H1 (cell line): ENCODE data around the gene OR51V1. TPM values are rescaled to one million over a fixed set of nuclear protein-coding genes. Genes with fewer than 3 reads are reported as not detected.

Experiments
- CTCF ChIA-PET: fragments of 300-600 bp; sonication (Branson Sonifier 250); formaldehyde crosslinking; loops from one replicate; lab custom pipeline; 2021; ENCODE audit not compliant: partially characterized antibody; lab: Charles Lee
- POLR2A ChIA-PET: fragments of 300-600 bp; sonication (Branson Sonifier 250); formaldehyde crosslinking; loops from one replicate; lab custom pipeline; 2021; ENCODE audit warnings: inconsistent platforms; ENCODE audit not compliant: partially characterized antibody; lab: Charles Lee
- DNase-seq, 2 experiments: peaks; one replicate each; pipeline versions ENCODE4 v3.0.0 to v3.0.0-alpha.2; 2010 to 2022; ENCODE audit warnings: low spot score in 2 of 2, low read depth in 1 of 2, mixed read lengths in 1 of 2
- FAIRE-seq: peaks from 2 replicates; lab custom pipeline; 2011; peaks lifted over from hg19 to GRCh38; lab: Jason Lieb, UNC
- H2AFZ ChIP-seq: 2 replicates; pipeline ENCODE4 v1.8.1; 2012; ENCODE audit warnings: low read length, inconsistent platforms
- H2AK5ac ChIP-seq: 2 replicates; pipeline ENCODE4 v1.6.1; 2013; ENCODE audit warnings: low read depth, low read length
- H2BK120ac ChIP-seq: replicated peaks from 2 replicates; pipeline ENCODE3; 2013; ENCODE audit warnings: low read depth, low read length, inconsistent platforms
- H2BK12ac ChIP-seq: 2 replicates; pipeline ENCODE4 v1.6.1; 2013; ENCODE audit warnings: low read depth, low read length
- H2BK15ac ChIP-seq: 2 replicates; pipeline ENCODE4 v1.6.1; 2013; ENCODE audit warnings: low read length
- H2BK20ac ChIP-seq: 2 replicates; pipeline ENCODE4 v1.6.1; 2013; ENCODE audit warnings: low read length
- H2BK5ac ChIP-seq: 2 replicates; pipeline ENCODE4 v1.6.1; 2013; ENCODE audit warnings: low read depth, low read length
- H3K14ac ChIP-seq: 2 replicates; pipeline ENCODE4 v1.6.1; 2013; ENCODE audit warnings: inconsistent platforms; ENCODE audit not compliant: insufficient read length
- H3K18ac ChIP-seq: 2 replicates; pipeline ENCODE4 v1.6.1; 2013; ENCODE audit warnings: low read length; ENCODE audit errors: extremely low read depth
- H3K23ac ChIP-seq: 2 replicates; pipeline ENCODE4 v1.6.1; 2013; ENCODE audit warnings: inconsistent platforms; ENCODE audit not compliant: insufficient read length
- H3K23me2 ChIP-seq: 2 replicates; pipeline ENCODE4 v1.6.1; 2013; ENCODE audit warnings: low read depth, low read length
- H3K27ac ChIP-seq: 2 replicates; pipeline ENCODE4 v1.6.1; 2011; ENCODE audit warnings: low read depth, low read length, inconsistent platforms
- H3K27me3 ChIP-seq, 4 experiments: replicated peaks in 1 of 4; 1 replicate in 1 of 4; 2 replicates in 3 of 4; pipeline versions ENCODE4 v1.6.1 to v1.8.1; 2011 to 2013; ENCODE audit warnings: low read length in 3 of 4, mild to moderate bottlenecking in 3 of 4, inconsistent platforms in 2 of 4, mixed read lengths in 2 of 4, moderate library complexity in 1 of 4; ENCODE audit not compliant: control insufficient read depth in 3 of 4, insufficient read depth in 3 of 4; ENCODE audit errors: extremely low read depth in 1 of 4
- H3K36me3 ChIP-seq, 4 experiments: 2 replicates each; pipeline versions ENCODE4 v1.6.1 to v1.8.1; 2011 to 2013; ENCODE audit warnings: mild to moderate bottlenecking in 4 of 4, low read length in 3 of 4, moderate library complexity in 2 of 4, control low read depth in 1 of 4, inconsistent platforms in 1 of 4; ENCODE audit not compliant: insufficient read depth in 4 of 4, control insufficient read depth in 2 of 4
- H3K4ac ChIP-seq: replicated peaks from 2 replicates; pipeline ENCODE3; 2013; ENCODE audit warnings: low read length, low read depth, mixed read lengths, inconsistent platforms; ENCODE audit not compliant: insufficient read length
- H3K4me1 ChIP-seq, 4 experiments: replicated peaks in 1 of 4; 1 replicate in 1 of 4; 2 replicates in 3 of 4; pipeline versions ENCODE4 v1.6.1 to v1.8.1; 2011 to 2013; ENCODE audit warnings: low read length in 3 of 4, inconsistent platforms in 2 of 4, mixed read lengths in 1 of 4; ENCODE audit not compliant: insufficient read depth in 4 of 4, control insufficient read depth in 3 of 4
- H3K4me2 ChIP-seq, 2 experiments: 2 replicates each; pipeline versions ENCODE4 v1.6.1 to v1.8.1; 2011 to 2013; ENCODE audit warnings: low read depth in 2 of 2, low read length in 2 of 2, control low read depth in 1 of 2, inconsistent platforms in 1 of 2, mild to moderate bottlenecking in 1 of 2; ENCODE audit not compliant: insufficient read depth in 1 of 2
- H3K4me3 ChIP-seq, 4 experiments: fragments of 200-600, 300-600 bp in 1 of 4; sonication (generic), shearing (Covaris generic), sonication (Bioruptor Twin) in 1 of 4; 2 replicates each; pipeline versions ENCODE4 v1.5.1 to v1.8.1; 2011 to 2016; ENCODE audit warnings: low read length in 4 of 4, low read depth in 3 of 4, control low read depth in 2 of 4, inconsistent platforms in 2 of 4, mild to moderate bottlenecking in 2 of 4, mixed read lengths in 1 of 4, moderate library complexity in 1 of 4; ENCODE audit not compliant: insufficient read depth in 2 of 4; ENCODE audit errors: extremely low read depth in 1 of 4
- H3K56ac ChIP-seq: replicated peaks from 2 replicates; pipeline ENCODE3; 2013; ENCODE audit warnings: low read depth, mild to moderate bottlenecking, mixed read lengths, low read length, inconsistent platforms; ENCODE audit not compliant: insufficient read length
- H3K79me1 ChIP-seq: 2 replicates; pipeline ENCODE4 v1.6.1; 2013; ENCODE audit warnings: low read depth, low read length, control low read depth
- H3K79me2 ChIP-seq, 2 experiments: 2 replicates each; pipeline versions ENCODE4 v1.6.1 to v1.8.1; 2012 to 2013; ENCODE audit warnings: low read length in 2 of 2, mild to moderate bottlenecking in 2 of 2, inconsistent platforms in 1 of 2; ENCODE audit not compliant: insufficient read depth in 2 of 2, control insufficient read depth in 1 of 2
- H3K9ac ChIP-seq, 4 experiments: replicated peaks in 1 of 4; 1 replicate in 1 of 4; 2 replicates in 3 of 4; pipeline versions ENCODE4 v1.6.1 to v1.8.1; 2011 to 2013; ENCODE audit warnings: low read depth in 3 of 4, low read length in 3 of 4, control low read depth in 2 of 4, mild to moderate bottlenecking in 2 of 4, moderate library complexity in 2 of 4, inconsistent platforms in 1 of 4; ENCODE audit errors: extremely low read depth in 1 of 4
- H3K9me3 ChIP-seq, 2 experiments: 2 replicates each; pipeline versions ENCODE4 v1.6.1 to v1.8.1; 2012 to 2013; ENCODE audit warnings: mild to moderate bottlenecking in 2 of 2, moderate library complexity in 2 of 2, control low read depth in 1 of 2, inconsistent platforms in 1 of 2, low read depth in 1 of 2, low read length in 1 of 2, mixed read lengths in 1 of 2; ENCODE audit not compliant: insufficient read depth in 2 of 2
- H4K20me1 ChIP-seq, 2 experiments: replicated peaks in 1 of 2; 2 replicates each; pipeline versions ENCODE3 to v1.8.1; 2011 to 2013; ENCODE audit warnings: inconsistent platforms in 2 of 2, low read length in 2 of 2, mild to moderate bottlenecking in 1 of 2; ENCODE audit not compliant: insufficient read depth in 2 of 2, control insufficient read depth in 1 of 2
- H4K5ac ChIP-seq: 2 replicates; pipeline ENCODE4 v1.6.1; 2013; ENCODE audit warnings: low read length, low read depth, mixed read lengths, inconsistent platforms; ENCODE audit not compliant: insufficient read length
- H4K8ac ChIP-seq: 2 replicates; pipeline ENCODE4 v1.8.0; 2013; ENCODE audit warnings: mild to moderate bottlenecking, moderate library complexity, low read length, inconsistent platforms; ENCODE audit not compliant: insufficient read depth; ENCODE audit errors: extremely low read depth
- H4K91ac ChIP-seq: replicated peaks from 2 replicates; pipeline ENCODE3; 2013; ENCODE audit warnings: low read length, mixed read lengths, inconsistent platforms; ENCODE audit not compliant: insufficient read length
- ASH2L ChIP-seq: fragments of 200-600, 300-600 bp; sonication (generic); IDR thresholded peaks from one replicate; pipeline ENCODE4 v1.7.1; 2017; ENCODE audit warnings: low read length
- BCL11A ChIP-seq, 2 experiments: IDR thresholded peaks; one replicate each; pipeline ENCODE4 v1.6.1; 2011; ENCODE audit warnings: low read depth in 2 of 2, low read length in 2 of 2, mild to moderate bottlenecking in 2 of 2
- EP300 ChIP-seq, 2 experiments: IDR thresholded peaks; 1 replicate in 1 of 2; 2 replicates in 1 of 2; pipeline ENCODE4 v1.6.1; 2011 to 2012; ENCODE audit warnings: low read depth in 2 of 2, low read length in 2 of 2, mild to moderate bottlenecking in 2 of 2, borderline replicate concordance in 1 of 2, inconsistent platforms in 1 of 2, moderate library complexity in 1 of 2
- KDM1A ChIP-seq: fragments of 200-600, 300-600 bp; sonication (generic); IDR thresholded peaks from 2 replicates; pipeline ENCODE4 v1.7.1; 2016; ENCODE audit warnings: mild to moderate bottlenecking, low read length, borderline replicate concordance
- KDM5A ChIP-seq: fragments of 200-600 bp; IDR thresholded peaks from 2 replicates; pipeline ENCODE4 v1.7.1; 2012; ENCODE audit warnings: mild to moderate bottlenecking, low read length, inconsistent platforms, mixed read lengths
- NRF1 ChIP-seq: IDR thresholded peaks from 2 replicates; pipeline ENCODE4 v1.6.1; 2011; ENCODE audit warnings: mild to moderate bottlenecking, low read depth, low read length, improper control_type of control experiment
- POU5F1 ChIP-seq: IDR thresholded peaks from 2 replicates; pipeline ENCODE4 v1.6.1; 2011; ENCODE audit warnings: low read depth, mild to moderate bottlenecking, low read length, moderate library complexity
- SAP30 ChIP-seq: fragments of 300-600 bp; sonication (generic); IDR thresholded peaks from 2 replicates; pipeline ENCODE4 v1.7.1; 2012; ENCODE audit warnings: low read length, moderate library complexity, mild to moderate bottlenecking, inconsistent platforms; ENCODE audit not compliant: insufficient read depth, insufficient replicate concordance
- SIN3A ChIP-seq, 2 experiments: IDR thresholded peaks in 1 of 2; conservative IDR thresholded peaks in 1 of 2; 2 replicates each; pipeline ENCODE4 v1.6.1; 2011 to 2012; ENCODE audit warnings: low read length in 2 of 2, improper control_type of control experiment in 1 of 2, low read depth in 1 of 2, mild to moderate bottlenecking in 1 of 2
- WGBS, 2 experiments: shearing (Covaris generic) in 1 of 2; methylation state at CpG; one replicate each; pipeline versions ENCODE4 v1.1.6 to v1.1.7; 2013 to 2015; ENCODE audit warnings: low lambda C conversion rate in 2 of 2, mixed read lengths in 2 of 2, inconsistent platforms in 1 of 2, low coverage in 1 of 2, missing lambda C conversion rate in 1 of 2; ENCODE audit not compliant: insufficient replicate concordance in 2 of 2, insufficient coverage in 1 of 2, insufficient read length in 1 of 2; ENCODE audit errors: extremely low coverage in 1 of 2, missing lambda C conversion rate in 1 of 2; 5-methylcytosine and 5-hydroxymethylcytosine counted together
- polyA plus RNA-seq, 7 experiments: library from polyadenylated mRNA; depleted of rRNA in 3 of 7; stranded (reverse) in 5 of 7; unstranded in 2 of 7; fragments of >200 nt in 5 of 7; fragments of 200-250 nt in 2 of 7; gene quantifications; 1 replicate in 5 of 7; 2 replicates in 1 of 7; 4 replicates in 1 of 7; pipeline versions ENCODE4 v1.2.1 to v1.2.3, GENCODE V29; 2011 to 2013; ENCODE audit warnings: missing spikeins in 2 of 7, mixed read lengths in 2 of 7
- total RNA-seq: library from RNA; stranded (reverse); fragmentation: NEBNext Ultra II Directional; extraction: Animal tissue kit (Norgen Biotek cat#: 25700); gene quantifications from 2 replicates; pipeline ENCODE4 v1.2.1, GENCODE V29; 2021

The OR51V1 gene
- total and polyA plus RNA-seq, 2 of the 8 experiments (the other 6 are each of a cell fraction or from before 2014, with no cell fraction given), result not detected

- Histone ChIP-seq H3K18ac (no peak overlapping the region), H4K20me1 (no peaks in the 10 kb centered on the region), H3K9ac (no peak overlapping the region), H2BK120ac (no peak overlapping the region), H2AK5ac (no peak overlapping the region), H3K23ac (no peak overlapping the region), H3K4ac (no peak overlapping the region), H3K79me1 (no peaks in the 10 kb centered on the region), H3K4me1 (no peaks in the 10 kb centered on the region), H3K14ac (no peak overlapping the region), H3K36me3 (no peaks in the 10 kb centered on the region), H2BK20ac (no peak overlapping the region), H3K79me2 (no peaks in the 10 kb centered on the region), H2BK5ac (no peak overlapping the region), H3K23me2 (no peaks in the 10 kb centered on the region), H4K5ac (no peak overlapping the region), H3K4me3 (no peak overlapping the region), H3K9me3 (no peaks in the 10 kb centered on the region), H4K91ac (no peak overlapping the region), H2BK15ac (no peak overlapping the region), H3K27ac (no peak overlapping the region), H2BK12ac (no peak overlapping the region), H3K27me3 (peaks cover 0 to 1% (median 0%) of the 10 kb centered on the region in 4 experiments; a peak in 1 of 7 replicates), H4K8ac (no peak overlapping the region), H3K56ac (no peak overlapping the region), H3K4me2 (no peak overlapping the region), H2AFZ (no peak overlapping the region)
- TF ChIP-seq KDM1A, result no peak
- TF ChIP-seq POU5F1, result no peak
- no peak for TF ChIP-seq EP300 (IDR thresholded peaks at IDR 0.05; ENCODE audit: borderline replicate concordance in 1 of 2, low read depth in 2 of 2, low read length in 2 of 2)
- no peak for TF ChIP-seq BCL11A (IDR thresholded peaks at IDR 0.05; ENCODE audit: low read depth in 2 of 2, low read length in 2 of 2)
- no peak for TF ChIP-seq SAP30
- no peak for TF ChIP-seq KDM5A
- no peak for TF ChIP-seq SIN3A (conservative IDR thresholded peaks at IDR 0.05 in 1 of 2, IDR thresholded peaks at IDR 0.05 in 1 of 2; ENCODE audit: low read depth in 1 of 2, low read length in 2 of 2)
- no peak for TF ChIP-seq NRF1
- no peak for TF ChIP-seq ASH2L
- ChIA-PET CTCF (no interaction called here), POLR2A (no interaction called here)
- FAIRE-seq, result no peak
- no peak for DNase-seq
- WGBS, 2 experiments, result 92% methylated on average over 3 of the region's 3 CpGs; no CpG with 5 or more reads in 1 of the 2 experiments
Measured at GRCh38 chr11:5151713-5152153, 48.7 kb downstream of the OR51V1 start.
